VCaP (cell line): Measurements from ENCODE around the gene BICC1.

Source experiments
- H3K27ac ChIP-seq: fragments of 450-650 bp; 2 replicates; pipeline ENCODE4 v1.5.1; 2017
- CTCF ChIP-seq: fragments of 450-650 bp; conservative IDR thresholded peaks from 2 replicates; pipeline ENCODE4 v1.5.1; 2017; ENCODE audit warnings: mild to moderate bottlenecking, moderate library complexity

BICC1 gene

GRCh38 chr10:58826694-58827093, 314.0 kb downstream of the BICC1 start:
- no peak for TF ChIP-seq CTCF
- no peak overlapping the region for H3K27ac ChIP-seq

GRCh38 chr10:58827381-58827780, 314.7 kb downstream of the BICC1 start:
- no peak for TF ChIP-seq CTCF
- no peak overlapping the region for H3K27ac ChIP-seq

GRCh38 chr10:58829839-58830238, 317.2 kb downstream of the BICC1 start:
- no peak overlapping the region for H3K27ac ChIP-seq
- no peak for TF ChIP-seq CTCF

- H3K27ac ChIP-seq, result no peak overlapping the region
- TF ChIP-seq CTCF, result no peak
Observed at GRCh38 chr10:58830697-58831096, 318.0 kb downstream of the BICC1 start.

- H3K27ac ChIP-seq, result no peak overlapping the region
- TF ChIP-seq CTCF, result no peak
Observed at GRCh38 chr10:58833771-58834561, 321.3 kb downstream of the BICC1 start.

GRCh38 chr10:58836176-58836700, 323.6 kb downstream of the BICC1 start:
- TF ChIP-seq CTCF, result no peak
- H3K27ac ChIP-seq, result no peak overlapping the region

- TF ChIP-seq CTCF, result no peak
- H3K27ac ChIP-seq, result no peak overlapping the region
Observed at GRCh38 chr10:58836991-58837575, 324.4 kb downstream of the BICC1 start.
